ENCODE measurements around the gene SFXN1. TPM values are rescaled to one million over a fixed set of nuclear protein-coding genes. Genes with fewer than 3 reads are reported as not detected.

The SFXN1 gene
- total and polyA plus RNA-seq, 12 donors: 14.3 to 39.6 (median 32.5) TPM

DNA sequence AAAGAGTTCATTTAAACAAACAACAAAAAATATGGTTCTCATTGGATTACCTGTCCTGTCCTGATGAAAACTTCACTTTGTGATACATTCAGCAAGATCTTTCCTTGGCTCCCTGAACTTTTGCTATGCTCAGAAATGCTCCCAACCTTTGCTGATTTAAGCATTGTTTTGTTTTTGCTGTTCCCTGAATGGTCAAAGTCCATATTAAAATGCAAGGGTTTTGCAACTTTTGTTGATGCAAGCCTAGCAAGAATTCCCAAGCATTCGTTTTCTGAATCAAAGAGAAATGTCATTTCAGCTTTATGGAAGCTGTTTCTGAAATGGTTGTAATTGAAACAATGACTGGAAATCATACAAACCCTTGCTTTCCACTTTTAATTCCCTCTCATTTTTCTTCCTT is 3.1 kb upstream of the SFXN1 start:
- TF ChIP-seq, protein P1, sequence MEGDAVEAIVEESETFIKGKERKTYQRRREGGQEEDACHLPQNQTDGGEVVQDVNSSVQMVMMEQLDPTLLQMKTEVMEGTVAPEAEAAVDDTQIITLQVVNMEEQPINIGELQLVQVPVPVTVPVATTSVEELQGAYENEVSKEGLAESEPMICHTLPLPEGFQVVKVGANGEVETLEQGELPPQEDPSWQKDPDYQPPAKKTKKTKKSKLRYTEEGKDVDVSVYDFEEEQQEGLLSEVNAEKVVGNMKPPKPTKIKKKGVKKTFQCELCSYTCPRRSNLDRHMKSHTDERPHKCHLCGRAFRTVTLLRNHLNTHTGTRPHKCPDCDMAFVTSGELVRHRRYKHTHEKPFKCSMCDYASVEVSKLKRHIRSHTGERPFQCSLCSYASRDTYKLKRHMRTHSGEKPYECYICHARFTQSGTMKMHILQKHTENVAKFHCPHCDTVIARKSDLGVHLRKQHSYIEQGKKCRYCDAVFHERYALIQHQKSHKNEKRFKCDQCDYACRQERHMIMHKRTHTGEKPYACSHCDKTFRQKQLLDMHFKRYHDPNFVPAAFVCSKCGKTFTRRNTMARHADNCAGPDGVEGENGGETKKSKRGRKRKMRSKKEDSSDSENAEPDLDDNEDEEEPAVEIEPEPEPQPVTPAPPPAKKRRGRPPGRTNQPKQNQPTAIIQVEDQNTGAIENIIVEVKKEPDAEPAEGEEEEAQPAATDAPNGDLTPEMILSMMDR (IDR thresholded peaks at IDR 0.05): no peak
- H3K4me3 ChIP-seq: no peak overlapping the region
- DNase-seq: no peak
- H3K27me3 ChIP-seq: peaks cover 0 to 8% (median 0%) of the 10 kb centered on the region in 7 donors
- no peak for ATAC-seq
- H3K36me3 ChIP-seq: no peaks in the 10 kb centered on the region
- no peaks in the 10 kb centered on the region for H3K9me3 ChIP-seq
- intact Hi-C loops (cut with DNase I): no loop called here
- peaks cover 0 to 17% (median 11%) of the 10 kb centered on the region in 9 donors for H3K4me1 ChIP-seq
- 75 to 90% methylated on average over 1 of the region's 1 CpG for WGBS, 2 donors
- H3K27ac ChIP-seq: no peak overlapping the region

DNA sequence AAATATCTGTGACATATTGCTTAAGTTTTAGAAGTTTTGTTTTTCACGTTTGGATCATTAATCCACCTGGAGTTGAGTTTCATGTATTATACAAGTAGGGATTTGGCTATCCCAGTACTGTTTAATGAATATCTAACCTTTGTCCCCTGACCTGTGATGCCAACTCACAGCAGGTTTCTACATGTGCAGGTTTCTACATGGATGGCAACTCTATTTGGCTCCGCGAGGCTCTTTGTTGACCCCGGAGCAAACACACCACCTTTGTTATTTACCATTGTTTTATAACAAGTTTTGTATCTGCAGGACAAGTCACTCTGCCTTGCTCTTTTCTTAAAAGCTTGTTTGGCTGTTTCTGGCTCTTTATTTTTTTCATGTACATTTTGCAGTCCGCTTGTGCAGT is 920 bp upstream of the SFXN1 start:
- Histone ChIP-seq H3K4me3 (no peak overlapping the region), H3K27me3 (peaks cover 0 to 8% (median 0%) of the 10 kb centered on the region in 7 donors), H3K27ac (no peak overlapping the region), H3K36me3 (peaks cover 0 to 18% (median 0%) of the 10 kb centered on the region in 9 donors), H3K9me3 (no peaks in the 10 kb centered on the region), H3K4me1 (peaks cover 0 to 34% (median 12%) of the 10 kb centered on the region in 9 donors)
- intact Hi-C loops (cut with DNase I): no loop called here
- 84 to 90% methylated on average over 5 of the region's 5 CpGs for WGBS, 2 donors
- TF ChIP-seq, protein P1 (IDR thresholded peaks at IDR 0.05): no peak
- no peak for ATAC-seq
- no peak for DNase-seq

DNA sequence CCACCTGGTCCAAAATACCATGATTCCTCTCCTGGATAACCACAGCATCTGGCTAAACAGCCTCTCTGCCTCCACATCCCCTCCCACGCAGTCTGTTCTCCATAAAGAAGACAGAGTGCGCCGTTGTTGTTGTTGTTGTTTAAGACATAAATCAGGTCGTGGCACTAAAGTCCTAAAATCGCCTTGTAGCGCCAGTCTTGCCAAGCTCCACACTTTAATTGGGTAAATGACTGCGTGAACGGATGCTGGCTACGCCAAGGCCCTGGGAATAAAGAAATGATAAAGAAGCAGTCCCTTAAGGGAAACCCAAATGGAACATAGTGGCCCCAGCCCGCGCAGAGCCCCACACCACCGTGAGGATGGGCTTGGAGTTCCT is 364 bp upstream of the SFXN1 start:
- Histone ChIP-seq H3K9me3 (no peaks in the 10 kb centered on the region), H3K4me3 (peak overlapping the region; percentile 39 to 95 (median 86)), H3K27ac (peak overlapping the region; percentile 63 to 89 (median 80)), H3K27me3 (peaks cover 0 to 8% (median 0%) of the 10 kb centered on the region in 7 donors), H3K4me1 (peaks cover 0 to 34% (median 12%) of the 10 kb centered on the region in 9 donors), H3K36me3 (peaks cover 0 to 18% (median 0%) of the 10 kb centered on the region in 9 donors)
- intact Hi-C loops (cut with DNase I): no loop called here
- TF ChIP-seq, protein P1 (IDR thresholded peaks at IDR 0.05): no peak
- 3 to 5% methylated on average over 12 of the region's 12 CpGs for WGBS, 2 donors
- no peak for ATAC-seq
- DNase-seq: no peak

DNA sequence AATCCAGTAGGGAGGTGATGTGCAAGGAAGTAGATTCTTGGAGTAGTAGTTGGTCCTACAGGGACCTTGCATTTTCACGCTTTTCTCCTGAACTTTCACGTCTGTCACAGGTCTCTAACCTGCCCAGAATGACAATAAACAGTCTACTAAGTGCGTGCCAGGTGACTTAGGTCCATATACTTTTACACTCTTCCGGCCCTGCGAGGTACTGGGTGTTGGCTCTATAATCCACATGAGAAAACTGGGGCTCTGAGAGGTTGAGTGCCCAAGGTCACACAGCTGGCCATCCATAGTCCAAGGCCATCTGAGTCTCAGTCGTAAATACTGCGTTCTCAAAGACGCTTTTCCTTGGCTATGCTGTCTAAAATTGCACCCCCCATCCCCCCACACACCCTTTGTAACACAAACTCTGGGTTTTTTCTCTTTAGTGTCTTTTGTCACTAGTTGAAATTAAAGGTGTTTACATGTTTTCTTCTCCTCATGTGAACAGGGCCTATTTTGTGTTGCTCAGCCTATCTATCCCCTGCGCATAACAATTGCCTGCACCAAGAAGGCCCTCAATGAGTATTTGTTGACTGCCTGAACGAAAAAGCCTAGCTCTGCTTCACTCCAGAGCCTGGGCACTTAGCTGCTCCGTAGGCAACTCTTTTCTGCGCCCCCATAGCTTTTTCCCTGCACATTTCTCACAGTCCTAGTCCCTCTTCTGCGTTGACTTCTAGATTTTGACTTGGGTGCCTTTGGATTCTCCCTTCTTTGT is 943 bp downstream of the SFXN1 start:
- Histone ChIP-seq H3K4me1 (peaks cover 0 to 34% (median 12%) of the 10 kb centered on the region in 9 donors), H3K27ac (peak overlapping the region; percentile 63 to 89 (median 80)), H3K27me3 (no peaks in the 10 kb centered on the region), H3K36me3 (peaks cover 0 to 31% (median 2%) of the 10 kb centered on the region in 9 donors), H3K9me3 (no peaks in the 10 kb centered on the region), H3K4me3 (peak overlapping the region; percentile 39 to 95 (median 86))
- TF ChIP-seq, protein P1 (IDR thresholded peaks at IDR 0.05): no peak
- ATAC-seq: peak in 6 of 8 donors; percentile 30 to 58 (median 44)
- DNase-seq: no peak
- intact Hi-C loops (cut with DNase I): no loop called here
- WGBS, 2 donors: 33 to 42% methylated on average over 13 of the region's 13 CpGs
